Measurements from ENCODE around the gene PRM1. TPM values are rescaled to one million over a fixed set of nuclear protein-coding genes. Genes with fewer than 3 reads are reported as not detected.

The PRM1 gene
- not detected for total RNA-seq
- polyA plus RNA-seq: not detected
- long read RNA-seq, donor 1: 0 reads
- long read RNA-seq, donor 2: 0 reads
- long read RNA-seq, donor 3: 0 reads
- long read RNA-seq, donor 4: 0 reads
- long read RNA-seq, donor 5: 0 reads
- long read RNA-seq, donor 6: 0 reads
- long read RNA-seq, donor 7: 0 reads
- long read RNA-seq, donor 8: 0 reads
- long read RNA-seq, donor 9: 0 reads
- long read RNA-seq, donor 10: 0 reads

- Histone ChIP-seq H3K27ac (no peak within 1 kb of the TSS), H3K36me3 (no peaks in the 10 kb centered on the region), H3K9me3 (no peaks in the 10 kb centered on the region), H3K4me1 (peaks cover 13 to 15% (median 14%) of the 10 kb centered on the region in 4 donors), H3K4me3 (no peak within 1 kb of the TSS), H3K27me3 (no peaks in the 10 kb centered on the region)
- intact Hi-C loops (cut with DNase I; ENCODE audit: low total_unique reads): no loop called here
- DNase-seq: no peak
- WGBS, 5 donors: 87 to 93% (median 88%) methylated on average over 23 to 25 of the region's 25 CpGs
- TF ChIP-seq POLR2A (IDR thresholded peaks at IDR 0.05) (no peak), EP300 (IDR thresholded peaks at IDR 0.05) (no peak), CTCF (IDR thresholded peaks at IDR 0.05) (no peak), POLR2AphosphoS5 (IDR thresholded peaks at IDR 0.05) (no peak)
These were observed at the start of gene PRM1 for GRCh38 chr16:11280616-11281522. Gene PRM1, minus strand, starts transcription at chr16:11281330. Its CDS starts 92 bp downstream, at chr16:11281238.

- no peak overlapping the region for H3K27ac ChIP-seq
- H3K9me3 ChIP-seq: no peaks in the 10 kb centered on the region
- no peaks in the 10 kb centered on the region for H3K36me3 ChIP-seq
- peaks cover 11 to 20% (median 18%) of the 10 kb centered on the region in 4 donors for H3K4me1 ChIP-seq
- intact Hi-C loops (cut with DNase I; ENCODE audit: low total_unique reads): no loop called here
- H3K4me3 ChIP-seq: no peak overlapping the region
- no peaks in the 10 kb centered on the region for H3K27me3 ChIP-seq
- DNase-seq: no peak
- 85 to 90% (median 86%) methylated on average over 5 of the region's 5 CpGs for WGBS, 5 donors
- TF ChIP-seq POLR2AphosphoS5 (IDR thresholded peaks at IDR 0.05) (no peak), CTCF (IDR thresholded peaks at IDR 0.05) (no peak), EP300 (IDR thresholded peaks at IDR 0.05) (no peak), POLR2A (IDR thresholded peaks at IDR 0.05) (no peak)
These were observed 49.6 kb upstream of the PRM1 start for GRCh38 chr16:11330526-11331237.

GRCh38 chr16:11329891-11330290, 48.8 kb upstream of the PRM1 start:
- Histone ChIP-seq H3K9me3 (no peaks in the 10 kb centered on the region), H3K27ac (no peak overlapping the region), H3K4me1 (peaks cover 11 to 20% (median 18%) of the 10 kb centered on the region in 4 donors), H3K4me3 (no peak overlapping the region), H3K27me3 (no peaks in the 10 kb centered on the region), H3K36me3 (no peaks in the 10 kb centered on the region)
- DNase-seq: no peak
- WGBS, 5 donors: 75 to 83% (median 82%) methylated on average over 3 of the region's 3 CpGs
- intact Hi-C loops (cut with DNase I; ENCODE audit: low total_unique reads): no loop called here
- TF ChIP-seq EP300 (IDR thresholded peaks at IDR 0.05): no peak
- TF ChIP-seq CTCF (IDR thresholded peaks at IDR 0.05): no peak
- no peak for TF ChIP-seq POLR2AphosphoS5 (IDR thresholded peaks at IDR 0.05)
- TF ChIP-seq POLR2A (IDR thresholded peaks at IDR 0.05): no peak

- Histone ChIP-seq H3K4me3 (peak overlapping the region in 1 of 4 donors; percentile 6), H3K36me3 (no peaks in the 10 kb centered on the region), H3K4me1 (peaks cover 11 to 20% (median 18%) of the 10 kb centered on the region in 4 donors), H3K27me3 (no peaks in the 10 kb centered on the region), H3K9me3 (no peaks in the 10 kb centered on the region), H3K27ac (peak overlapping the region in 3 of 5 donors; percentile 34 to 61 (median 37))
- DNase-seq: no peak
- intact Hi-C loops (cut with DNase I; ENCODE audit: low total_unique reads): no loop called here
- 17 to 32% (median 24%) methylated on average over 6 of the region's 6 CpGs for WGBS, 5 donors
- TF ChIP-seq CTCF (IDR thresholded peaks at IDR 0.05) (no peak), POLR2AphosphoS5 (IDR thresholded peaks at IDR 0.05) (no peak), EP300 (IDR thresholded peaks at IDR 0.05) (no peak), POLR2A (IDR thresholded peaks at IDR 0.05) (no peak)
These were observed 48.0 kb upstream of the PRM1 start for GRCh38 chr16:11329071-11329491.
